Body of pancreas (tissue), 4 donors: ENCODE data around the gene GRAMD1C.

Source experiments
- CTCF ChIP-seq, 7 experiments: fragments of 450-650 bp in 4 of 7; fragments of 200-600 bp in 3 of 7; sonication (generic) in 3 of 7; IDR thresholded peaks; one replicate each; pipeline ENCODE4 v1.5.1; 2016 to 2019; ENCODE audit warnings: antibody characterized with exemption in 7 of 7
- POLR2A ChIP-seq, 3 donors: fragments of 450-650 bp; IDR thresholded peaks; one replicate each; pipeline ENCODE4 v1.6.1; 2016; ENCODE audit warnings: antibody characterized with exemption in 3 of 3, mild to moderate bottlenecking in 2 of 3

GRCh38 chr3:113953677-113954076 lies 115.1 kb downstream of the GRAMD1C start:
- TF ChIP-seq CTCF (IDR thresholded peaks at IDR 0.05) (no peak), POLR2A (IDR thresholded peaks at IDR 0.05) (no peak)
